A673 (cell line): ENCODE data around the gene RNF144B. TPM values are rescaled to one million over a fixed set of nuclear protein-coding genes. Genes with fewer than 3 reads are reported as not detected.
"Not testable (repeated sequence)": the region's sequence is repeated elsewhere in the genome, so short reads cannot be mapped to it uniquely, and the experiment has no call there.

Experiments
- BruUV-seq: library from RNA; stranded (reverse); fragments of 400-500 nt; replicated peaks from 2 replicates; lab custom pipeline; 2021; lab: Mats Ljungman, UMichigan
- CTCF ChIA-PET: fragments of 300-600 bp; sonication (Branson Sonifier 250); formaldehyde crosslinking; loops from one replicate; lab custom pipeline; 2022; ENCODE audit warnings: antibody characterized with exemption; lab: Charles Lee
- POLR2A ChIA-PET: fragments of 300-600 bp; sonication (Branson Sonifier 250); formaldehyde crosslinking; loops from one replicate; lab custom pipeline; 2022; ENCODE audit warnings: antibody characterized with exemption; ENCODE audit not compliant: low non-redundant PET; lab: Charles Lee
- DNase-seq: peaks from one replicate; pipeline ENCODE4 v3.0.0-alpha.2; 2015; ENCODE audit warnings: low spot score
- H3K27ac ChIP-seq: fragments of 200-600 bp; sonication (generic); 2 replicates; pipeline ENCODE4 v1.5.1; 2016; ENCODE audit warnings: mixed run types, low read depth, mild to moderate bottlenecking, mixed read lengths, antibody characterized with exemption, low read length; ENCODE audit not compliant: poor library complexity, severe bottlenecking
- H3K27me3 ChIP-seq: fragments of 200-600 bp; sonication (generic); replicated peaks from 2 replicates; pipeline ENCODE4 v1.6.1; 2017; ENCODE audit warnings: mixed run types, low read depth, mild to moderate bottlenecking, mixed read lengths, antibody characterized with exemption, low read length; ENCODE audit not compliant: insufficient read depth, poor library complexity
- H3K36me3 ChIP-seq: fragments of 200-600 bp; sonication (generic); 2 replicates; pipeline ENCODE4 v1.6.1; 2016; ENCODE audit warnings: mixed run types, mild to moderate bottlenecking, mixed read lengths, antibody characterized with exemption, low read length; ENCODE audit not compliant: insufficient read depth, poor library complexity, severe bottlenecking
- H3K4me1 ChIP-seq: fragments of 200-600 bp; sonication (generic); 2 replicates; pipeline ENCODE4 v1.6.1; 2017; ENCODE audit warnings: mixed run types, mild to moderate bottlenecking, mixed read lengths, antibody characterized with exemption, low read length; ENCODE audit not compliant: insufficient read depth, poor library complexity, severe bottlenecking
- H3K4me3 ChIP-seq: fragments of 200-600 bp; sonication (generic); 2 replicates; pipeline ENCODE4 v1.5.1; 2016; ENCODE audit warnings: low read depth, mixed run types, mild to moderate bottlenecking, mixed read lengths, low read length; ENCODE audit not compliant: poor library complexity, severe bottlenecking
- H3K9me3 ChIP-seq: fragments of 200-600 bp; sonication (generic); 2 replicates; pipeline ENCODE4 v1.6.1; 2016; ENCODE audit warnings: mixed run types, low read depth, mild to moderate bottlenecking, mixed read lengths, antibody characterized with exemption, low read length; ENCODE audit not compliant: poor library complexity, severe bottlenecking
- CTCF ChIP-seq: fragments of 300-800, 200-600 bp; sonication (generic); conservative IDR thresholded peaks from 2 replicates; pipeline ENCODE4 v1.5.1; 2017; ENCODE audit warnings: low read depth, mild to moderate bottlenecking, antibody characterized with exemption, low read length, moderate library complexity, mixed read lengths
- EZH2 ChIP-seq: fragments of 200-600 bp; sonication (generic); IDR thresholded peaks from 2 replicates; pipeline ENCODE4 v1.6.1; 2017; ENCODE audit warnings: borderline replicate concordance, low read depth, mild to moderate bottlenecking, mixed read lengths, antibody characterized with exemption, low read length; ENCODE audit not compliant: poor library complexity, severe bottlenecking
- intact Hi-C: fragments of 100-400 bp; cut with micrococcal nuclease; formaldehyde crosslinking; loops from one replicate; pipeline ENCODE4 v1.10.0; 2022; ENCODE audit not compliant: unreplicated experiment
- total RNA-seq: library from RNA; stranded (reverse); gene quantifications from 2 replicates; pipeline ENCODE4 v1.2.3, GENCODE V29; 2021

Gene RNF144B
- total RNA-seq, 1 experiment from 2014 or later: 0.82 TPM

GRCh38 chr6:18353251-18353650 lies 33.9 kb upstream of the RNF144B start:
- POLR2A ChIA-PET: no interaction called here
- Histone ChIP-seq H3K9me3 (no peaks in the 10 kb centered on the region), H3K4me1 (no peaks in the 10 kb centered on the region), H3K36me3 (no peaks in the 10 kb centered on the region), H3K4me3 (no peak overlapping the region), H3K27ac (no peak overlapping the region), H3K27me3 (no peaks in the 10 kb centered on the region)
- no peak for TF ChIP-seq EZH2
- TF ChIP-seq CTCF: no peak
- intact Hi-C loops: no loop called here
- no peak for DNase-seq
- BruUV-seq: no TSS peak
- CTCF ChIA-PET: no interaction called here

- DNase-seq, H3K4me3 ChIP-seq, H3K9me3 ChIP-seq, intact Hi-C loops, POLR2A ChIA-PET, CTCF ChIA-PET, H3K27ac ChIP-seq, H3K27me3 ChIP-seq, H3K36me3 ChIP-seq, BruUV-seq, H3K4me1 ChIP-seq: not testable (repeated sequence)
Measured at GRCh38 chr6:18357546-18357945, 29.6 kb upstream of the RNF144B start.

GRCh38 chr6:18359237-18359885 lies 27.8 kb upstream of the RNF144B start:
- Histone ChIP-seq H3K27ac (no peak overlapping the region), H3K27me3 (no peaks in the 10 kb centered on the region), H3K4me3 (no peak overlapping the region), H3K9me3 (no peaks in the 10 kb centered on the region), H3K4me1 (no peaks in the 10 kb centered on the region), H3K36me3 (no peaks in the 10 kb centered on the region)
- DNase-seq: no peak
- CTCF ChIA-PET: no interaction called here
- POLR2A ChIA-PET: interaction anchor here (0.8 kb wide), 1 partner anchor 11 kb away, joined by 7 read pairs; no protein-coding TSS in a partner anchor
- BruUV-seq: no TSS peak
- intact Hi-C loops: no loop called here
- TF ChIP-seq CTCF: no peak
- no peak for TF ChIP-seq EZH2

GRCh38 chr6:18360188-18360587 lies 27.0 kb upstream of the RNF144B start:
- ChIA-PET CTCF (no interaction called here), POLR2A (interaction anchor here (0.8 kb wide), 1 partner anchor 10 kb away, joined by 7 read pairs; no protein-coding TSS in a partner anchor)
- H3K36me3 ChIP-seq: no peaks in the 10 kb centered on the region
- no TSS peak for BruUV-seq
- H3K9me3 ChIP-seq: no peaks in the 10 kb centered on the region
- DNase-seq: no peak
- no peak overlapping the region for H3K27ac ChIP-seq
- no peaks in the 10 kb centered on the region for H3K4me1 ChIP-seq
- TF ChIP-seq CTCF (no peak), EZH2 (no peak)
- intact Hi-C loops: no loop called here
- H3K27me3 ChIP-seq: no peaks in the 10 kb centered on the region
- H3K4me3 ChIP-seq: no peak overlapping the region
